Measurements from ENCODE around the gene PRRG2.

- TF ChIP-seq EZH2phosphoT487 (IDR thresholded peaks at IDR 0.05; ENCODE audit: borderline replicate concordance) (no peak), CTCF (conservative IDR thresholded peaks at IDR 0.05; ENCODE audit: low read length) (no peak)
Observed at GRCh38 chr19:49614096-49614833, 33.1 kb downstream of the PRRG2 start.
